SU-DHL-6 (cell line): ENCODE results near the gene SMARCAD1.
"Not testable (repeated sequence)": the region's sequence is repeated elsewhere in the genome, so short reads cannot be mapped to it uniquely, and the experiment has no call there.

ENCODE experiments used
- H2AFZ ChIP-seq: fragments of 200-600 bp; sonication (generic); 2 replicates; pipeline ENCODE4 v1.6.1; 2014; ENCODE audit warnings: low read depth, mild to moderate bottlenecking, moderate library complexity, mixed read lengths, antibody characterized with exemption, low read length; ENCODE audit not compliant: severe bottlenecking
- H3F3A ChIP-seq: fragments of 200-600 bp; shearing (Covaris generic); 2 replicates; pipeline ENCODE4 v1.6.0; 2016; ENCODE audit warnings: antibody characterized with exemption, mild to moderate bottlenecking; ENCODE audit not compliant: insufficient read depth
- H3K27ac ChIP-seq: fragments of 200-600 bp; sonication (generic); 2 replicates; pipeline ENCODE4 v1.5.1; 2016; ENCODE audit warnings: low read depth, mild to moderate bottlenecking, low read length, moderate library complexity, mixed read lengths
- H3K27me3 ChIP-seq: fragments of 200-600 bp; sonication (generic), shearing (Covaris generic); 2 replicates; pipeline ENCODE4 v1.6.0; 2014; ENCODE audit warnings: mild to moderate bottlenecking, low read length
- H3K36me3 ChIP-seq: fragments of 200-600 bp; sonication (generic); 2 replicates; pipeline ENCODE4 v1.6.1; 2014; ENCODE audit warnings: mild to moderate bottlenecking, low read length, mixed read lengths
- H3K4me2 ChIP-seq: fragments of 300-600, 200-600 bp; shearing (Covaris generic), sonication (generic); 2 replicates; pipeline ENCODE4 v1.6.0; 2014; ENCODE audit warnings: low read length, low read depth, mild to moderate bottlenecking; ENCODE audit not compliant: poor library complexity, severe bottlenecking
- H3K4me3 ChIP-seq: fragments of 200-600 bp; sonication (generic); 2 replicates; pipeline ENCODE4 v1.5.1; 2014; ENCODE audit warnings: antibody characterized with exemption, low read length, mild to moderate bottlenecking, mixed read lengths; ENCODE audit not compliant: insufficient read depth, poor library complexity, severe bottlenecking
- H3K79me2 ChIP-seq: fragments of 200-600 bp; sonication (generic); 2 replicates; pipeline ENCODE4 v1.6.1; 2014; ENCODE audit warnings: mild to moderate bottlenecking, low read length, moderate library complexity; ENCODE audit not compliant: insufficient read depth
- H3K9ac ChIP-seq: fragments of 200-600 bp; sonication (generic); 2 replicates; pipeline ENCODE4 v1.7.0; 2014; ENCODE audit warnings: mild to moderate bottlenecking, low read length
- H3K9me2 ChIP-seq: fragments of 200-600 bp; sonication (generic); replicated peaks from 2 replicates; pipeline ENCODE4 v1.6.1; 2014; ENCODE audit warnings: low read length; ENCODE audit not compliant: insufficient read depth
- H3K9me3 ChIP-seq: fragments of 200-600 bp; sonication (generic); 2 replicates; pipeline ENCODE4 v1.6.1; 2014; ENCODE audit warnings: low read length, mixed read lengths; ENCODE audit not compliant: insufficient read depth
- H4K20me1 ChIP-seq: fragments of 200-600 bp; sonication (generic); 2 replicates; pipeline ENCODE4 v1.6.1; 2014; ENCODE audit warnings: low read depth, mild to moderate bottlenecking, antibody characterized with exemption, low read length, moderate library complexity, mixed read lengths
- CTCF ChIP-seq: fragments of 200-600 bp; sonication (generic); IDR thresholded peaks from one replicate; pipeline ENCODE4 v1.5.1; 2017; ENCODE audit warnings: antibody characterized with exemption, mild to moderate bottlenecking, low read length, moderate library complexity; ENCODE audit not compliant: insufficient read depth, poor library complexity, severe bottlenecking
- EZH2phosphoT487 ChIP-seq: fragments of 200-600 bp; sonication (generic), shearing (Covaris generic); conservative IDR thresholded peaks from 2 replicates; pipeline ENCODE4 v1.6.1; 2018; ENCODE audit warnings: mild to moderate bottlenecking, antibody characterized with exemption, low read length, moderate library complexity, mixed read lengths

SMARCAD1 gene

GRCh38 chr4:94334962-94335361, 127.3 kb downstream of the SMARCAD1 start:
- no peaks in the 10 kb centered on the region for H4K20me1 ChIP-seq
- TF ChIP-seq EZH2phosphoT487 = no peak
- no peak for TF ChIP-seq CTCF
- no peak overlapping the region for H3K4me3 ChIP-seq
- no peak overlapping the region for H2AFZ ChIP-seq
- H3K27me3 ChIP-seq = no peaks in the 10 kb centered on the region
- H3F3A ChIP-seq = no peaks in the 10 kb centered on the region
- no peaks in the 10 kb centered on the region for H3K9me2 ChIP-seq
- no peaks in the 10 kb centered on the region for H3K9me3 ChIP-seq
- H3K36me3 ChIP-seq = no peaks in the 10 kb centered on the region
- H3K4me2 ChIP-seq = no peak overlapping the region
- H3K9ac ChIP-seq = no peak overlapping the region
- no peaks in the 10 kb centered on the region for H3K79me2 ChIP-seq
- H3K27ac ChIP-seq = no peak overlapping the region

GRCh38 chr4:94336303-94336702, 128.6 kb downstream of the SMARCAD1 start:
- no peak overlapping the region for H3K27ac ChIP-seq
- no peak for TF ChIP-seq CTCF
- no peak for TF ChIP-seq EZH2phosphoT487
- H2AFZ ChIP-seq = no peak overlapping the region

GRCh38 chr4:94336791-94337190, 129.1 kb downstream of the SMARCAD1 start:
- H3F3A ChIP-seq, H3K36me3 ChIP-seq, H3K9ac ChIP-seq, H2AFZ ChIP-seq, H3K9me2 ChIP-seq, H3K79me2 ChIP-seq, H3K4me3 ChIP-seq, H3K27me3 ChIP-seq, H4K20me1 ChIP-seq, H3K27ac ChIP-seq, H3K9me3 ChIP-seq, H3K4me2 ChIP-seq: not testable (repeated sequence)

More at GRCh38 chr4:94336303-94336702, 128.6 kb downstream of the SMARCAD1 start:
- H3K4me3 ChIP-seq = no peak overlapping the region
- H3K9me2 ChIP-seq = no peaks in the 10 kb centered on the region
- H3K4me2 ChIP-seq = no peak overlapping the region
- H3K9me3 ChIP-seq = no peaks in the 10 kb centered on the region
- no peaks in the 10 kb centered on the region for H3K36me3 ChIP-seq
- no peak overlapping the region for H3K9ac ChIP-seq
- no peaks in the 10 kb centered on the region for H3K79me2 ChIP-seq
- H3K27me3 ChIP-seq = no peaks in the 10 kb centered on the region
- no peaks in the 10 kb centered on the region for H4K20me1 ChIP-seq
- H3F3A ChIP-seq = no peaks in the 10 kb centered on the region

GRCh38 chr4:94338681-94339351, 131.2 kb downstream of the SMARCAD1 start:
- Histone ChIP-seq H3K4me3 (no peak overlapping the region), H3K9me2 (no peaks in the 10 kb centered on the region), H3K36me3 (no peaks in the 10 kb centered on the region), H3K27ac (no peak overlapping the region), H4K20me1 (no peaks in the 10 kb centered on the region), H3F3A (no peaks in the 10 kb centered on the region), H3K79me2 (no peaks in the 10 kb centered on the region), H3K27me3 (no peaks in the 10 kb centered on the region), H3K9ac (no peak overlapping the region), H3K4me2 (no peak overlapping the region), H2AFZ (no peak overlapping the region), H3K9me3 (no peaks in the 10 kb centered on the region)
- TF ChIP-seq EZH2phosphoT487 (no peak), CTCF (no peak)
